ENCODE results near the gene IFI27.

DNA sequence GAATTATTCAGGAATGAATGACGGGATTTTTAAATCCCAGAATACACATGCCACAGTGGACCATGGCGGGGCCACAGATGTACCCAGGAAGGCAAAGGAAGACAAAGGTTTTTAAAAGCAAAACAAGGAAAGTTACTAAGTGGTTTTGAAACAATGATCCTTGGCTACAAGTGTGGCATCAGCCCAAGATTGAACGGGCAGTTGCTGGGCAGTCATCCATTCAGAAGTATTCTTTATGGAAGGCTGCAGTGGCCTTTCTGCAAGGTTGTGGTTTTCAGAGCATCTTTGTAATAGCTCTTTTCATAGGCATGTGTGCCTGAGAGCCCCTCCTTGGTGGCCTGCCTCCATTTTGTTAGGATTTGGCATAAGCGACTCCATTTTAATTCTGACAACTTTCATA, 13.4 kb upstream of the IFI27 start:
- TF ChIP-seq, protein P1, sequence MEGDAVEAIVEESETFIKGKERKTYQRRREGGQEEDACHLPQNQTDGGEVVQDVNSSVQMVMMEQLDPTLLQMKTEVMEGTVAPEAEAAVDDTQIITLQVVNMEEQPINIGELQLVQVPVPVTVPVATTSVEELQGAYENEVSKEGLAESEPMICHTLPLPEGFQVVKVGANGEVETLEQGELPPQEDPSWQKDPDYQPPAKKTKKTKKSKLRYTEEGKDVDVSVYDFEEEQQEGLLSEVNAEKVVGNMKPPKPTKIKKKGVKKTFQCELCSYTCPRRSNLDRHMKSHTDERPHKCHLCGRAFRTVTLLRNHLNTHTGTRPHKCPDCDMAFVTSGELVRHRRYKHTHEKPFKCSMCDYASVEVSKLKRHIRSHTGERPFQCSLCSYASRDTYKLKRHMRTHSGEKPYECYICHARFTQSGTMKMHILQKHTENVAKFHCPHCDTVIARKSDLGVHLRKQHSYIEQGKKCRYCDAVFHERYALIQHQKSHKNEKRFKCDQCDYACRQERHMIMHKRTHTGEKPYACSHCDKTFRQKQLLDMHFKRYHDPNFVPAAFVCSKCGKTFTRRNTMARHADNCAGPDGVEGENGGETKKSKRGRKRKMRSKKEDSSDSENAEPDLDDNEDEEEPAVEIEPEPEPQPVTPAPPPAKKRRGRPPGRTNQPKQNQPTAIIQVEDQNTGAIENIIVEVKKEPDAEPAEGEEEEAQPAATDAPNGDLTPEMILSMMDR (IDR thresholded peaks at IDR 0.05; ENCODE audit: low read length): no peak
- TF ChIP-seq EZH2 (optimal IDR thresholded peaks at IDR 0.05; ENCODE audit: low read depth, low read length): no peak
